ENCODE results near the gene SLC8A1.

The SLC8A1 gene

DNA sequence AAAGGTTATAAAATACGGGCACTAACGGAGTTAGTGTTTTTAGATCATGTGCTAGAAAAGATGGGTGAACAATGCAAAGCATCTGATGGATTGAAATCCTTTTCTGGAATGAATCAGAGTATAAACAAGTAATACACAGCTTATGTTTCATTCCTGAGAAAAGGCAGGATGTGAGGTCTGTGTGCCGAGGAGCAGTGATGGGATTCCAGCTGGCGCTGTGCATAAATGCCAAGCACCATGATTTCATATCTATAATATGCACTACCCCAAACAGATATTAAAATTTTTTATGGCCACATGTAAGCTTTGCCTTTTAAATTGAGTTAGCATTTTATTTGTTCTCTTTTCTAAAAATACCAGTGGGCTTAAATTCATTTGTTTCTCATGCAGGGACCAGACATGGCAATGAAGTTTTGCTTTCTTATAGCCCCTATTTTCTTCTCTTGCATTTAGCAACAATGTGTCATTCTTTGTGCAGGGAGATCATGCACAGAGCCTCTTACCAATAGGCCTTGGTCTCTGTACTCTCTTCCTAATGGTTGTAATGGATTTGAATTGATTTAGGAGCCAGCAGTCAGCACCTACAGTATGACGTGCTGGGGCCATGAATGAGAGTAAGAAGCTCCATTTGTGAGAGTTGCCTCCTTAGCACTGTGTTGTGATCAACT, 323.9 kb downstream of the SLC8A1 start:
- no peak for DNase-seq

DNA sequence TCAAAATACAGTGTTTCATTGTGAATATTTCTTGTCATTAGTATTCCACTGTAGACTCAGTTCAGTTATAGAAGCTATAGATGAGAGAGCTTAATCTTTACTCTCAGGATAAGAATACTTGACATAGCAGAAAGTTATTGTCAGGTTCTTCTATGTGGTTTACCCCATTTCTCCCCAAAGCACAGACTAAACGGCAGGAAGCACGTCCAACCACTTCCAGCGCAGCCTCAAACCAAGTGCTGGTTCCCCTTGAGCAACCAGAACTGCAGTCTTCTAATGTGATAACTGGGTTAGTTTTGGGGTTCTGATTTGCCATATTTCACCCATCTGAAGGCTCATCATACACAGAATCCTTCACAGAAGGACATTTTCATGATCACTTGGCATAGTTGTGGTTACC, 324.7 kb downstream of the SLC8A1 start:
- DNase-seq, result no peak

DNA sequence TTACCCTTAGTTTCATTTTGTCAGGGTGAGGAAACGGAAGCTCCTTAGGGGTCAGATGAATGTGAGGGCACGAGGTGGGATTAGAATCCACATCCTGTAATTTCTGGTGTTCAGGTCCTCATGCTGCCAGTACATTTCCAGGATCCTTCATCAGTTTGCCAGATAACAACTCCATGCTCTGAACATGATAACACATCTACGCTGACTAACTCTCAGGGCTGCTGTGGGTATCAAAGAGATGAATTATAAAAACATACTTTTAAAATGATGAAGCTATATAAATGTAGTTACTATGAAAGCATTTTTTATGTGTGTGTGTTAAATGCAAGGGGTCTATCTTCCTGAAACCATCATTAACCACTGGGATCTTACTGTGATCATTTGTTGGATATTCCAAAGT, 325.9 kb downstream of the SLC8A1 start:
- DNase-seq, result no peak

DNA sequence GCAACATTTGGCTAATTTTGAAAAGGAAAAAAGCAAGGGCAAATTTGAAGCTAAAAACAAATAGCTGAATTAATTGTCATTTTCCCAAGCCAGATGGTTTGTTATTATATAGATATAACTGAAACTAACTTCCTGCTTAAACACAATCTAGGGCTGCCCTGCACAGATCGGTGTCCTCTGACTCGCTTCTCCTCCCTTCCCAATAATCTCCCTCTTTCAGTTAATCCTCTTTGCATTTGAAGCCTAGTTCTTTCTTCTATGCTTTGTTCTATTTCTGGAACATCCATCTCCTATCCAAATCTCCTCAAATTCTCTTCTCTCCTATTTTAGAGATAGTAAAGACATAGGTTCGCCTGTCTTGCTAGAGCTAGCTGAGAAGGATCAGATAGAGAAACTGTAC, 328.1 kb downstream of the SLC8A1 start:
- DNase-seq, result no peak

DNA sequence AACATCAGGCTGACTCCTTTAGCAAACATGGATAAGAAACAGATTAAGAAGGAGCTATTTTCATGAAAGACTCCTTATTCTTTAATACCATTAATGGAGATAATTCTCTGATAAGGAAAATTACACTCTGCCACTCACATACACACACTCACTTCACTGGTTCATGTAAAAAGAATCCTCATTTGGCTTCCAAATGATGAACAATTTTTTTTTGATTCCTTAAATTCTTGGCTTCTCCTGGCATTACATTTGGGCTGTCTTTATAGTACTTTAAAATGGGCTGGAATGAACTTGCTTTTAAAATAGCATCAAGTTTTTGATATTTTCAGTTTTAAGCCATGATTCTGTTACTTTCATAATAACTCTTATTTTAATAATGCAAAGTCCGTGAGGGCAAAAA, 328.6 kb downstream of the SLC8A1 start:
- DNase-seq, result no peak

DNA sequence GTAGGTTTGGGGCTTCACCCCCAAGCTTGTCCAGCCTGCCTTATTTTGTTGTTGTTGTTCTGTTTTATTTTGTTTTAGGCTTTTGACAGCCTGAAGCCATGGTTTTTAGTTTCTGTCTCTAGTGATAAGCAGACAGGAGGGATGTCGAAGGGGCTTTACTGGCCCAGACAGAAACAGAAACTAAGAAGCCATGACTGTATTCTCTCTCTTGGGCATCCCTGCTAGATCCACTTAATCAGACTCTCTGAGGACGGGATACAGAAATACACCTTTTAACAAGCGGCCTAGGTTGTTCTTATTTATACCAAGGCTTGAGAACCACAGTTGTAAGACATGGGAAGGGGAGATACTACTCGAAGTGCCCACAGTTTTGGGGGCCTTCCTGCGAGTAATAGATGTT, 330.9 kb downstream of the SLC8A1 start:
- DNase-seq, result no peak

DNA sequence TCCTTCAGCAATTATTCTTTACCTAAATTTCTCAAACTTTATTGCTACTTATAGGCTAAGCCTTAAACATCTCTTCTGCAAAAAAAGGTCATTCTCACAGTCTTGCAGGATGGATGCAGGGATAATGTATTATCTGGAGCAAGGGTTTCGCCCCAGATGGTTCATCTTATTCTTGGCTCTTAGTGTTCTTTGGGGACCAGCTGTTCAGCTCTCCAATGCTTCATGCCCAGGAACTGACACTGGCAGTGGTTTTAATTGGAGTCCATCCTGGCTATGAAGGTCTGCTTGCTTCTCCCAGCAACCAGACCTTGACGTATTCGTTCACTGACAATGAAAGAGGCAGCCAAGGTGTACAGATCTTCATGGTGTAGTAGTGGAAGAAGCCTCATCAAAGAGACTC, 331.9 kb downstream of the SLC8A1 start:
- no peak for DNase-seq

DNA sequence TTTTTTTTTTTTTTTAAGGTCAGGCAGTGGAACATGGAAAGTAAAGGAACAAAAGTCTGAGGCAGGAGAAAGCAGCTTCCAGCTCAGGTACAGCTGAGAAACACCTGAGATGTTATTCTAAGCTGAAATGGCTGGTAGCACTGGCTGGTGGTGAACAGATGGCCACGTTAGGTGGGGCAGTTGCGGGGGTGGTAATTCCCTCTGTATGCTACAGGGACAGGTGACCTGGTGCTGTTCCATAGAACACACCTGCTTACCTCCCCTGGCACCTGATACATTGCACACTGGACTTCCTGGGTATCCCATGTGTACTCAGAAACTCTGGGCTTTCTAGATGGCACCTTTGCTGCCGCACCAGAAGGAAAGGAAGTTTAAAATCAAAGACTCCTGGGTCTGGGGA, 333.3 kb downstream of the SLC8A1 start:
- no peak for DNase-seq

DNA sequence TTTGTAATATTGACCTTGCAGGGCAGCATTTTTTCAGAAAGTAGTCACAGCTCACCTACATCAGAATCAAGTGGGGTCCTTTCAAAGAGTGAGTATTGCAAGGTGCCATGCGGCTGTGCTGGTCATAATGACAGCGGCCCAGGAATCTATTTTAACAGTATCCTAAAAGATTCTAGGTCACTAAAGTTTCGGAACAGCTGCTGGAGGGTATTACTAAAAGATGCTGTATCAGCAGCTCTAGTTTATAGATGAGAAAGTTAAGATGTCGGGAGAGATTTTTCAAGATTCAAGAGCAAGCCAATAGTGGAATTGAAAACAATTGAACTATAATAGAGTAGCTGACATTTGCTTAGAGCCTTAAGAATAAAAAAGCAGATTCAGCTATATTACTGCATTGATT, 336.0 kb downstream of the SLC8A1 start:
- no peak for DNase-seq

DNA sequence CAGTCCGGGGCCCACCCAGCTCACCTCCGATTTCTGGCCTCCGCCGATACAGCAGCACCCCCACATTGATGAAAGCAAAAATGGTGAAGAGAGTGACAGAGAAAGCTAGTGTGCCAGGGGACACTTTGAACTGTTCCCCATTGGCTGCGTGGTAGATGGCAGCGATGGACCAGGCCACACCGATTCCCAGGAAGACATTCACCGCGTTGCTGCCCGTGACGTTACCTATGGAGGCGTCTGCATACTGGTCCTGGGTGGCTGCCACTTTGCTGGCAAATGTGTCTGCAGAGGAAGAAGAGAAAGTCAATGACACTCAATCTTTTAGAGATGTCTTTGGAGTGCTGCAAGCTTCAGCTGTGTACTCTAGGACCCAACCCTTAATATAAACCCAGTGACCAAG, 336.5 kb downstream of the SLC8A1 start:
- no peak for DNase-seq

DNA sequence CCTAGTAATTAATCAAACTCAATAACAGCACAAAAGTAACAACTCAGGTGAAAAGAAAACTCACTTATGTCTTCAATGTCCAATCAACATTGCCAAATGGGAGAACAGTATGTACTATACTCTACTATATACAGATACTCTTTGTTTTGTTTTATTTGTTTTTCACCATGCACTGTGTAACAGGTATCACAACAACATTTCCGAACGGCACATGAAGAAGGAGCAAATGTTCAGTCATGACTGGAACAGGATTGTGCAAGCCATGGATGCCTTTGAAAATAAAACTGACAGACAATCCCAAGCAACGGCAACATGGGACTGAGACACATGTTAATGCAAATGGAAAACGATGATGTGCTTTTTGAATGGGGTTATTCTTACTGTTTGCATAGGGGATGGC, 337.9 kb downstream of the SLC8A1 start:
- no peak for DNase-seq

DNA sequence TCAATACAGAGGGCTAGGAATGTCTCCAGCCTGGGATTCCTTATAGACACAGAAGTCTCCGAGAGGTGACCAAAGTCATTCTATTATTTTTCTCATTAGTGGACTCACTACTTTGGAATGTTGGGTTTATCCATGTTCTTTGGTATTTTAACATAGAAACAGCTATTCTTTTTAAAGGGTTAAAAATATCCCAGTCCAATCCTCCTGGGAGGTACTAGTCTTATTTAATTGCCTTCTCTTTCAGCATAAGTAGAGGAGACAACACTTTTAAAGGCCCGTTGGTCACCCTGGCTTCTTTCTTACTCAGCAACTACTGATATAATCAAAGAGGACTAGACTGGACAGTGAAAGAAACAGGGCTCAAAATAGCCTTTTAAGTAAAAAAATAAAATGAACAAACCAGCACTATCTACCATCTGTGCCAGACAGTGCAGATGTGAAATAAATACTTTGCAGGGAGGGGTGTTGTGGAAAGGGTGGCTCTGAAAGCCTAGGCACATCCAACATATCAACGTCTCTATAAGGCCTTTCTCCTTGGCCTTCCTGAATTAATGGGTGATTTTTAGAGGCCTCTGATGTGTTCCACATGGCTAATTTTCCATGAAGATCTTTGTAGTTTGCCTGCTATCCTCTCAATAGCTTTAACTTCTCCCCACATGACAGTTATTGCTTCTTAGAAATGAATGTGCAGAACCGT, 338.5 kb downstream of the SLC8A1 start:
- no peak for DNase-seq

DNA sequence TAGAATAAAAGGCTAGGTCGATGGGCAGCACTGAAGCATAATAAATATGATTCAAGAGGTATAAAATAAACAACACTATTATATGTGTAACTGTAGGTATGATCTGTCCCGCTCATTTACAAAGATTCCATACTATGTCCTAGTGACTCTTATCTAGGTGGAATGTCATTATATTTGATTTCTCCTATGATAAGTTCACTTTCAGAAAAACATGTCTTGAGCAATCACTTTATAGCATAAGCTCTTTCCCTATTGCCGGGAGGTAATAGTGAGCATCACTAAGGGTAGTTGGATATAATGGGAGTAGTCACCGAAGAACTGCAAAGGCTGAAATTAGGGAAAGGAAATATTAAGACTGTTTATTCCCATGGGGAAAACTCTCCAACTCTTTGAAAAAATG, 342.5 kb downstream of the SLC8A1 start:
- DNase-seq, result no peak

DNA sequence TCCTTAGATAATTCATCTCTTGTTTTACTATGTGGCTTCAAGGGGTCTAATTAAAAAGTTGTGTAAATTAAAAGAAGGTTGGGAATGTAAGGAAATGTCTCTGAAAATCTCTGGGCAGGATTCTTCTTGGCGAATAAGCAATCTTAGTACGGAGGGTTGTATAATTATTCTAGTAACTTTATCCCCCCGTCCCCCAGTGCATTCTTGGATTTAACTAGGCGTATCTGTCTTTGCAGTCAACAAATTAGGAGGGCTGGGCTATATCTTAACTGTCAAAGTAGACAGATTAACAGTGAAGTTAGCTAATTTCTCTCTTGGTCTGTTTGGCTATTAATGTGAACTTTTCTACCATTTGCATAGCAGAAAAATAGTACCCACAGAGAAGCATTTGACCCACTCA, 343.0 kb downstream of the SLC8A1 start:
- DNase-seq, result no peak

DNA sequence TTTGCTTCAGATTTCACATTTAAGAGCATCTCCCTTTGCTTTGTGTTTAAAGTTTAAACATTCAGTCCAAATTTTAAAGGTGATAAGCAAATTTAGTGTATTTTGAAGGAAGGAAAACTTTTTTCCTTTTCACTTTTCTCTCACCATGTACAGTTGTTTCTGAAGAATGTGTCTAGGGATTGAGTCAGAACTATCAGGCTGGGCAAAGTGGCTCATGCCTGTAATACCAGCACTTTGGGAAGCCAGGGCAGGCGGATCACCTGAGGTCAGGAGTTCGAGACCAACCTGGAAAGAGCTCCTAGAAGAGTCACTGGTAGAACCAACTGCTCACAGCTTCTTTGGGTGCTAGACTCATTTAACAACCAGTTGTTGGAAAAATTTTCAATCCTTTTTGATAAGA, 345.8 kb downstream of the SLC8A1 start:
- no peak for DNase-seq

DNA sequence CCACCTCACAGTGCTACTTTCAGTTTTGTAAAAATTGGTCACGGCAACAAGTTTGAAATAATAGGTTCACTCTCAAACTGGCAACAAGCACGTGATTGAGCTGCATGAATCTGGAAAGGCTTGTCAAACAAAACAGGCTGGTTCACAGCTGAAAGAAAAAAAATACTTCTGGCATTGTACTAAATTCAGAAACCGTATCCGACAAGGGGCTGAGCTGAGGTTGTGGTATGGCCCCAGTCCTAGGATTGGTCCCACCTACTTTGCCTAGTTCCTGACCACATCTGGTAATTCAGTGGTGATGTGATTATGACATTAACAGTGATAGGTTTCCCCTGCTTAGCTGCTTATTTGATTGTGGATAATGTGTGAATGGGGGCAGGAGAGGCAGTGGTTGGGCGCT, 346.3 kb downstream of the SLC8A1 start:
- no peak for DNase-seq

DNA sequence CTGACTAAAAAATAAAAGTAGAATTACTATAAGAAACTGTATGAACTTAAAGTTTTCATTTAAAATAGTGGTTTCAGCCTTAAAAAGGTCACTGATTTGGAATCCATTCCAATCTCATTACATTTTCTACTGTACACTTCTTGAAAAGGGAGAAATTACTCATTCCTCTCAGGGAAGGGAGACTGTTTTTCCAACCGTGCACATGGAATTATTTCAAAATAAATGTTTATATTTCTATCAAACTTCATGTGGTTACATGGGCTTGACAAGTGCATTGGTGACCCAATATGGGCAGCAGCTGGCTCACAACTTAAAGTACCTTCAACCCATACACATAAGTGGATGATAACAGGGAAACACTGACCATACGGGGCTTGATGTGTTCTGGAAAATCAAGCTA, 348.3 kb downstream of the SLC8A1 start:
- DNase-seq, result no peak

DNA sequence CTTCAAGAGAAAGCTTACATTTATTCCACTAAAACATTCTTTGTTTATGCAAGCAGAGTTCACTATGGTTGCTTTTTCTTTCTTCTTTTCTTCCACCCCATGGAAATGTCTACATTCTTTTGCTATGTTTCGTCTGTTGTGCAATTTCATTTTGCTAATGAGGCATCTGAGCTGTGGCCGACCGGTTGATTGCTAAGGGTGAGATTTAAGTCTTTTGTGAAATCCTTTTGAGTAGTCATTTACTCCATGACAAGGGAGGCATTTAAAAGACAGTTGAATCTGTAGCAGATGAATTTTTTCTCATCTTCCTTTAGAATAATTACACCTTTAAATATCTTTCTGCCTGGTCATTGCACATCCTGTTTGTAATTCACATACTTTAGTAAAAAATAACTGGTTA, 348.7 kb downstream of the SLC8A1 start:
- no peak for DNase-seq

DNA sequence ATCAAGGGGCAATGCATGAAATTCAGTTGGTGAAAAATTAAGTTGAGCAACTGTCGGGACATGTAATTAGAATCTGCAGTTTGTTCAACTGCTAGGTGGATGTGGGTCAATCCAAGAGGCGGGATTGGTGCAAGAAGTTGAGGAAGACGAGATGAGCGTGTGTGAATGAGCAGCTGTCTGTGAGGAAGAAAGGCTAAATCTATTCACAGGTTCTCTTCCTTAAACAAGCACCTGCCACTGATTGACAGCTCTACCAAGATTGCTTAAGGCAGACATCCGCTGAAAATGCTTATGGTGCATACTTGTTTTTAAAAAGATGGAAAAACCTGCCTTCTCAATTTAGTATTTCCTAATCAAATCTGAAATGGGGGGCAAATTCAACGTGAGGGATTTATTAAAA, 349.4 kb downstream of the SLC8A1 start:
- no peak for DNase-seq

DNA sequence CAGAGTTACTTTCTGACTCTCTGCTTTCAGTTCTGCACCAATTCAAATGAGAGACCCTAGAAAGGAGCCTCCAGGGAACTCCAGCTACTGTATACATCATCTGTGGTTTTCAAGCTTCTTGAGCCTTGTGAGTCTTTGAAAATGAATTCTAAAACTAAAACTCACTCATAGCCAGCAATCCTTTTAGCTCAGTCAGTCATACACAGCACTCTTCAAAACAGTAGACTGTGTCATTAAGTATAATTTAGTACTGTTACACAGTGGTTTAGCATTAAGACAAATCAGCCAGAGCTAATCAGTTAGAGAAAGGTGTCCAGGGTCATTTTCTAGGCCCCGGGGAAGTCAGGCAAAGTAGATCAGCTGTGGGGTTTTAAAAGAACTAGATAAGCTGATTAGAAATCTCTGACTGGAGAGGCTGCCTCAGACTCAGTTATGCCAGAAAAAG, 350.7 kb downstream of the SLC8A1 start:
- no peak for DNase-seq

DNA sequence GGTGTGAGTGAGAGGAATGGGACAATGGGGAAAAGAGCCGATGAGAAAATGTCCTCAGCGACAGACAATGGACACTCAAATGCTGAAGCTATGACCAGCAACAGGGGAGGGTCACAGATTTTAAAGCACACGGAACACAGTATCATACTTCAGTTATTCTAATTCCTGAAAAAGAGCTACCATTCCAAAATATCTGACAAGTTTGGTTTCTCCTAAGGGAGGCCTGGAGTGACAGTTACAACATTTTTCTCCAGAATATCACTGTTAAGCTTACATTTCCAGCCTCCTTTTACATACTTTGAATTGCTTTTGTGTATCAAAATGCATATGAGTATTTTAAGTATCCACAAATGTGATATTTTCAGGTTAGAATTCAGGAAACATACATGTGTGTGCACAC, 351.2 kb downstream of the SLC8A1 start:
- no peak for DNase-seq

DNA sequence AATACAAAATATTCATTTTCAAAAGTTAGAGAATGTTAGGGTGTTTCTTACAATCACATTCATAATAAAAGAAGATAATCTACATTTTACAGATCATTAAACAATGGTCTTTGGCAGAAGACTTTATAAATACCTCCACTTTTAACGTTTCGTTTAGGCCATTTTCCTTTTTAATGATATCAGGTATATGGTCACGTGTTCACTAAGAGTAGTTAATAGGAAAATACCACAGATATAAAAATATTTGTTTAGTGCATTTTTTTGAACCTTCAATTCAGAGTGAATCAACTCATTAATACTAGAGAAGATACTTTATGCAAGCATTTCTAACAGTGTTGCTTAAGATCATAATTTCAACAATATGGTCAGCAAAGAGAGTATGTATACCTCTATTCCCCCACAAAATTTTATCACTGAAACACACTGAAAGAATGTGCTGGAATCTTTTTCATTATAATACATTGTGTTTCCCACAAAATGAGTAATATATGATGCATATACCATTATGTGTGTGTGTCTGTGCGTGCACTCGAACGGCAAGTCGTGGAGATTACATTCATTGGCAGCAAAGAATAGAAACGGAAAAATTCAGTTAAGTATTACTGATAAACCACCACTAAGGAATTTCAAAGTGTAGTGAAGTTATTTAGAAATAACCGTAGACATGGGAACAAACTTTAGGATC, 353.0 kb downstream of the SLC8A1 start:
- no peak for DNase-seq

DNA sequence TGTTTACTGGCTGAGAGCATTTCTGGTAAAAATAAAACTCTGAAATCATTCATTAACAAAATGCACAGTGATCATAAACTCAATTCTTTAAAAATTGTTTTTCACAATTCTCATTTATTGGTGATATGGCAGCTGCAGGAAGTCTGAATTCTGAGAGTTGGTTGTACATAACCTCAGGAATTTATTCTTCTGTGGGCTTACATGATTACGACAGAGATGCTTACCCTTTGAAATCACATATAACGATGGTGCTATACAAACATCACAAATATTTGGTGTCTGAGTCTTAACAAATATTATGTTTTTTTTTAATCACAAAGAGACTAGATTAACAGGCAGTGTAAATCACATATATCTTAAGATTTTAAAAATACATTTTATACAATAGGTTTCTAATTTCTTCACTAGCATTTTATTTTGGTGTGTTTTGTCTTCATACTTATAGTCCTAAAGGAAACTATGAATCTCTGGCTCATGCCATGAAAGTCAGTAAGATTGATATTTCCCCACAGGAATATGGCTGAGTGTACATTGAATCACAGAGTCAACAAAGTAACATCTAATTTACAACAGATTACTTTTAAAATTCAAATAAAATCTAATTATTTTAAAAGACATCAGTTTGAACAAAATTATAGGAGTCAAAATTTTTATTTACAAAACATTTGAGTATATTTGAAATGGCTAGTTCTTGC, 354.1 kb downstream of the SLC8A1 start:
- DNase-seq, result no peak

DNA sequence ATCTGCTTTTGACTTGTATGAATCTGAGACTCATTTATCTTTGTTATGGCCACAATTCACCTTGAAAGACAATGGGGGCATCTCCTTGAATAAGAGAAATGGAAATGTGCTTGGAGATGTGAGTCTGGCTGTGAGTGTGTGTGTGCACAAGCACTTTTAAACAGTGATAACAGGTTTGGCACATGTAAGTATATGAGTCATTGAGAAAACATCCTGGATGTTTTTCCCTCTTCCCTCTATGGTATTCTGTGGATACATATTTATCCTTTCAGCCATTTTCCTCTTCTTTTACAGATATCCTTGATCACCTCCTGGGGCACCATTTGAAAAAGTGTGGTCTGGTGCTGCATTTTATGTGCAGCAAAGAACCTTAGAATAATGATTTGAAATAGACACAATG, 355.5 kb downstream of the SLC8A1 start:
- no peak for DNase-seq

All from activated effector memory CD4-positive, alpha-beta T cell treated with Interleukin-2 at 50 U/mL for 16 hours (primary cell).